SKM-1 treated with dmso at 0.1 percent for 144 hours (cell line): ENCODE data around the gene KRTAP10-10.
"Not testable (repeated sequence)": the region's sequence is repeated elsewhere in the genome, so short reads cannot be mapped to it uniquely, and the experiment has no call there.

Experiments used
- DNase-seq: peaks from one replicate; lab custom pipeline; 2025; ENCODE audit not compliant: unreplicated experiment; lab: John Stamatoyannopoulos, UW

The KRTAP10-10 gene

GRCh38 chr21:44602463-44602850 is 34.7 kb upstream of the KRTAP10-10 start:
- DNase-seq = no peak

GRCh38 chr21:44603109-44603875 is 33.9 kb upstream of the KRTAP10-10 start:
- no peak for DNase-seq

- DNase-seq = no peak
These were observed 33.2 kb upstream of the KRTAP10-10 start for GRCh38 chr21:44603911-44604310.

- no peak for DNase-seq
These were observed 30.7 kb upstream of the KRTAP10-10 start for GRCh38 chr21:44606495-44606894.

GRCh38 chr21:44609193-44609592 is 28.0 kb upstream of the KRTAP10-10 start:
- no peak for DNase-seq

- DNase-seq = not testable (repeated sequence)
These were observed 26.9 kb upstream of the KRTAP10-10 start for GRCh38 chr21:44610157-44610843.

GRCh38 chr21:44611551-44611950 is 25.6 kb upstream of the KRTAP10-10 start:
- DNase-seq = no peak

GRCh38 chr21:44612029-44612486 is 25.1 kb upstream of the KRTAP10-10 start, which contains the start of gene KRTAP10-8:
TSS of gene KRTAP10-8 (plus strand) at chr21:44612079. CDS start at chr21:44612101, 22 bp downstream.
- no peak for DNase-seq

GRCh38 chr21:44612669-44613229 is 24.4 kb upstream of the KRTAP10-10 start:
- DNase-seq = no peak

- DNase-seq = no peak
These were observed 23.6 kb upstream of the KRTAP10-10 start for GRCh38 chr21:44613386-44614155.

- no peak for DNase-seq
These were observed 23.0 kb upstream of the KRTAP10-10 start for GRCh38 chr21:44614161-44614631.

GRCh38 chr21:44614961-44615391 is 22.2 kb upstream of the KRTAP10-10 start:
- DNase-seq = no peak

GRCh38 chr21:44615466-44615865 is 21.7 kb upstream of the KRTAP10-10 start:
- DNase-seq = no peak

- DNase-seq = no peak
These were observed 21.1 kb upstream of the KRTAP10-10 start for GRCh38 chr21:44615911-44616590.

GRCh38 chr21:44616591-44616926 is 20.6 kb upstream of the KRTAP10-10 start:
- DNase-seq = no peak

- DNase-seq = no peak
These were observed 20.1 kb upstream of the KRTAP10-10 start for GRCh38 chr21:44617071-44617501.

GRCh38 chr21:44618504-44618903 is 18.7 kb upstream of the KRTAP10-10 start:
- peak; percentile 50 for DNase-seq

GRCh38 chr21:44618909-44619308 is 18.2 kb upstream of the KRTAP10-10 start:
- no peak for DNase-seq

GRCh38 chr21:44619886-44620285 is 17.3 kb upstream of the KRTAP10-10 start:
- DNase-seq = no peak

- DNase-seq = no peak
These were observed 13.6 kb upstream of the KRTAP10-10 start for GRCh38 chr21:44623575-44623974.
